Stimulated activated CD4-positive, alpha-beta T cell treated with anti-CD3 and anti-CD28 coated beads, TNF-alpha, amount 100 ng/mL, for 24 hours (primary cell): ENCODE data around the gene CHADL.
"Not testable (repeated sequence)": the region's sequence is repeated elsewhere in the genome, so short reads cannot be mapped to it uniquely, and the experiment has no call there.

Experiments
- DNase-seq, 3 experiments: peaks; one replicate each; pipeline ENCODE4 v3.0.0-alpha.2; 2020; ENCODE audit warnings: low read depth in 3 of 3

The CHADL gene, protein sequence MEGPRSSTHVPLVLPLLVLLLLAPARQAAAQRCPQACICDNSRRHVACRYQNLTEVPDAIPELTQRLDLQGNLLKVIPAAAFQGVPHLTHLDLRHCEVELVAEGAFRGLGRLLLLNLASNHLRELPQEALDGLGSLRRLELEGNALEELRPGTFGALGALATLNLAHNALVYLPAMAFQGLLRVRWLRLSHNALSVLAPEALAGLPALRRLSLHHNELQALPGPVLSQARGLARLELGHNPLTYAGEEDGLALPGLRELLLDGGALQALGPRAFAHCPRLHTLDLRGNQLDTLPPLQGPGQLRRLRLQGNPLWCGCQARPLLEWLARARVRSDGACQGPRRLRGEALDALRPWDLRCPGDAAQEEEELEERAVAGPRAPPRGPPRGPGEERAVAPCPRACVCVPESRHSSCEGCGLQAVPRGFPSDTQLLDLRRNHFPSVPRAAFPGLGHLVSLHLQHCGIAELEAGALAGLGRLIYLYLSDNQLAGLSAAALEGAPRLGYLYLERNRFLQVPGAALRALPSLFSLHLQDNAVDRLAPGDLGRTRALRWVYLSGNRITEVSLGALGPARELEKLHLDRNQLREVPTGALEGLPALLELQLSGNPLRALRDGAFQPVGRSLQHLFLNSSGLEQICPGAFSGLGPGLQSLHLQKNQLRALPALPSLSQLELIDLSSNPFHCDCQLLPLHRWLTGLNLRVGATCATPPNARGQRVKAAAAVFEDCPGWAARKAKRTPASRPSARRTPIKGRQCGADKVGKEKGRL

DNA sequence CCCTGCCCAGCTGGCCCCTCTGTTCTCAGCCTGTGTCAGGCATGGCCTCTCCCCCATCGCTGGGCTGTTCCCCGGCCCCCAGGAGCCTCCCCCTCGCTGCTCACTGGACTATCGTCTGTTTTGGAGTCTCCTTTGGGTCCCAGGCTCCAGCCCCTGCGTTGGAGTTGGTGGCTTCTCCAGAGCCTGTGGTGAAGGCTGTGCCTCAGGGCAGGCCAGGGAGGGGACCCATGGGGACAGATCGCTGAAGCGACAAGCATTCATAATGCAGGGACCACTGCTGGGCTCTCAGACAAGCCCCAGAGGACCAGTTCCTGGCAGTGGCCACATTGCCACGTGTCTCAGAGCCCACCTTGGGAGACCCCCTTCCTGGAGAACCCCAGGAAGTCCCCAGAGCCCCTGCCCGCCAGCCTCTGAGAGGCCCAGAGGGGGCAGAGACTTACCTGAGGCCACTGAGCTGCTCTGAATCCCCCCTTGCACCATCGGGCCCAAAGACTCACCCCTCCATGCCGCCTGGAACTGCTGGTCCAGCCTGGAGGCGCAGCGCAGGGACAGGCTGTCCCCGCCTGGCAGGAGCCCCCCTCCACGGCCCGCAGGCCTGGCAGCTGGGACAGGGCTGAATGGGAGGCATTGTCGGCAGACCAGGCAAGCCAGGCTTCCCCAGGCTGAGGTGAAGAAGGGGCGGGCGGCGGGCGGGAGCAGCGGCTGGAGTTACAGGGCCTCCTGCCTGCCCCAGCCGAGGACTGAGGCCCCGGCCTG, at the start of gene CHADL:
Gene CHADL (minus strand): TSS at position 555 of the 756 bp plus-strand sequence. CDS start 50 bp downstream, at position 505.
- DNase-seq = no peak

- DNase-seq = no peak
Measured at GRCh38 chr22:41289671-41290070, 48.9 kb upstream of the CHADL start.

DNA sequence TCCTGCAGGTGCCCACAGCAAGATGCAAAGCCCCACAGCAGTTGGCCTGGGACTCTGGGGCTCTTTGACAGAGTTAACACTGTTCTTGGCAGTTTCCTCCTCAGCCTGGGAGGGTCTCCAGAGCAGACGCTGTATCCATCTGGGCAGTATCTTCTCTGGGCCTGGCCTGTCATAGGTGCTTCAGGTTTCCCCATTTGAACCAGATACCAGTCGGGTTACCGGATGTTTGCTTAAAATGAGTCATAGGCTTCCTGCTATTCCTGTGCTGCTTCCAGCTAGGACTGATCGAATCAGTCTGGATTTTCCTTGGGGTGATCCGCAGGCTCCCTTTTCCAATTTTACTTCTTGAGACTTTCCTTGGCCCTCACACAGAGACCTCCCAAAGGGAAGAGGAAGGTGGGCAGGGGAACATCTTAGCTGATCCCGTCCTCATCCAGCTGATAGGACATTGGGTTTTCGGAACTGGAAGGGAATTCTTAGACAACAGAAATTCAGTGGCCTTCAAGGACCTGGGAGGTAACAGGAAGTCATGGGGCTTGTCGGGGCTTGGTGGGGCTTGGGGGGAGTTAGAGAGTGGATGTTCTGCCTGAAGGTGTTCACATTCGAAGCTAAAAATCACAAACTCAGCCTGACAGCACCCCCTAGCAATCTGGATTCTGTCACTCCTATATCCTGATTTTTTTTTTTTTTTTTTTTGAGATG, 47.7 kb upstream of the CHADL start:
- no peak for DNase-seq

- peak in 2 of 3 experiments; percentile 25 to 27 for DNase-seq
Measured at GRCh38 chr22:41286639-41287091, 45.9 kb upstream of the CHADL start.

GRCh38 chr22:41285820-41286638, 45.3 kb upstream of the CHADL start, which contains the start of gene RANGAP1:
Gene RANGAP1, minus strand, starts transcription at chr22:41286187. Its CDS starts 5,143 bp downstream, at chr22:41281044.
- DNase-seq = peak; percentile 97 to 98 (median 98)

DNA sequence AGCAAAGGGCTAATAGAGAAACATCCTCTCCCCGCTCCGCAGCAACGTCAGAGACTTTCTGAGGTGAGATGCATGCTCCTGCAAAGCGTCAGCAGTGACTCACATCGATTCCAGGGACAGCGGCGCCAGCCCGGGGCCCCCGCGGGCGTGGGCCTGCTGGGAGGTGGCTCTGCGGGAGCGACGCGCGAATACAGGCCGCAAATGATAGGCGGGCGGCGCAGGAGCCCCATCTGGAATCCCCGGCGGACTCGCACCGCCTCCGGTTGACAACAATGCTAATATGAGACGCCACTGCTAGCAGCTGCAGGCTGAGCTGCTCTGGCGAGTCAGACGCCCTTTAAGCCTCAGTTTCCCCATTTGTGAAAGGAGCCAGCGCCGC, 44.7 kb upstream of the CHADL start:
- peak; percentile 80 to 89 (median 84) for DNase-seq

GRCh38 chr22:41284465-41284864, 43.7 kb upstream of the CHADL start:
- no peak for DNase-seq

GRCh38 chr22:41280854-41281253, 40.1 kb upstream of the CHADL start:
- DNase-seq = no peak

GRCh38 chr22:41280065-41280464, 39.3 kb upstream of the CHADL start:
- no peak for DNase-seq

DNA sequence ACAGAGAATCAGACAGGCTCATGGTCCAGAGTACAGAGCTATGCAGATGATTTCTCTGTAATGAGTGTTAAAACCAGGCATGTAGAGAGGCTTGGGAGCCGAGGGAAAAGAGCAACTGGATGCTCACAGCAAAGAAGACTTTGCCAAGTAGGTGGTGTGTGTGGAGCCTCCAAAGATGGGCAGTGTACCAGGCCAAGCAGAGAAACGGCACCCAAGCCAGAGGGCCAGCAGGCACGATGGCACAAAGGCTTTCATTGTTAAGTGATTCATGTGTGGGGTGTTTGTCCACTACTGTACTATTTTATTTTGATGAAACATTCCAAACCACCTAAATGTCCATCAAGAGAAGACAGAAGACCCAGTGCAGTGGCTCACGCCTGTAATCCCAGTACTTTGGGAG, 34.1 kb upstream of the CHADL start:
- no peak for DNase-seq

- DNase-seq = no peak
Measured at GRCh38 chr22:41273128-41273527, 32.4 kb upstream of the CHADL start.

- no peak for DNase-seq
Measured at GRCh38 chr22:41271787-41272186, 31.1 kb upstream of the CHADL start.

DNA sequence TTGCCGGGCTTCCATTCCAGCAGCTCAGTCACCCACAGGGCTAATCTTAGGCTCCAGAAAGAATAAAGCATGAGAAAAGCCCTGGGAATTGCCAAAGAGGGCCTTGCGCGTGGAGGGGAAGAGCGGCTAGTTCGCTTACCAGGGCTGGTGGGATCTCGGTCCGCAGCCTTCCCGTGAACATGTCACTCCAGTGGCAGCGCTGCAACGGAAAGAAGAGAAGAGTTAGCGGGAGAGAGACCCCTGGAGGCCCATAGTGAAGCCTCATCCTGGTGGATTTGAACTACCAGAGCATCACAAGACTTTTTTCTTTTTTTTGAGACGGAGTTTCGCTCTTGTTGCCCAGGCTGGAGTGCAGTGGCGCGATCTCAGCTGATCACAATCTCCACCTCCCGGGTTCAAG, 27.2 kb upstream of the CHADL start:
- DNase-seq = no peak

GRCh38 chr22:41264408-41264941, 23.7 kb upstream of the CHADL start:
- DNase-seq = no peak

GRCh38 chr22:41263704-41264103, 23.0 kb upstream of the CHADL start:
- DNase-seq = no peak

DNA sequence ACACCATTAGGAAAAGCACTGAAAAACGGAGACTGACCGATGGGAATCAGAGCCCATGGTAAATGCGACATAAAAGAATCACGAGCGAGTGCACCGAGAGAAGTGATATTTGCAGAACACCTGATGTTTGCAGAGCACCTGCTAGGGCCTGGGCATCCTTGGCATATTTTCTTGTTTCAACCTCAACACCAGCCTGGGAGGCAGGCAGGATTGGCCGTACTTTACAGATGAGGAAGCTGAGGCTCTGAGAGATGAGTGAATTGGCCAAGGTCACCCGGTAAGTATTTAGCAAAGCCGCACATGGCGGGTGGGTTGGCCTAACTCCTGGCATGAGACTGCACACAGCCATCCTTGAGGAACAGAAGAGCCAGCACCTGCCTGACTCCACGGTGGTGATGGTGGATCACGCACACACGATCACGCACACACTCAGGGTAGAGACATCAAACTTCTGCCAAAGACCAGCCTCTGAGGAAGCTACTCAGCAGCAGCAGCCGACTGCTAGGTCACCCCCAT, 21.6 kb upstream of the CHADL start:
- no peak for DNase-seq

DNA sequence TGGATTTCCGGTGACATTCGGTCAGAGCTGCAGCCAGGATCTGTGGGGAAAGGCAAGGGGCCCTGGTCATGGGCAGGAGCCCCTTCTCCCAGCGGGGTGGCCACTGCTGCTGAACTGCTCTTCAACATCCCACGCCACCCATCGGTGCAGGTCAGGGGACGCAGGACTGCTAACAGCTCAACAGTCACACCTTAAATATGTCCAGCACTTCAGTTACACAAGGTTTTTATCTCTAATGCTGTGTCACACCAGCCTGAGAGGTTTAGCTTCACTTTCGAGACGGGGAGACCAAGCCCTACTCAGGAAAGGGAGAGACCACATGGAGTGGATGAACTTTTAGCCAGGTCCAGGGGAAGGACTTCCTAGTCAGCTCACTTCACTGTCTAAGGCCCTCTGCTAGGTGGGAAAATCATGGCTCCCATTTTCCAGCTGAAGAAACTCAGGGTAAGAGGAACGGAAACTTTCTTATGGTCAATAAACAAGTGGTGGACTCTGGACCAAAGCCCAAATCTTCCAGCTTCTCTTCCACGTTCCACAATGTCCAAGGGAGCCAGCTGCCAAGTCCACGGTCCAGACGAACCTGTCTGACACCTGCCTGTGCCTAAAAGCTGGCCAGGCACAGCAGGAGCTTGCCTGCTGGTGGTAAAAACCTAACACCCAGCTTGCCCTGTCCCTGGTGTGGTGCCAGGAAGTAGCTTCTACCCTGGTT, 21.0 kb upstream of the CHADL start:
- DNase-seq = no peak

DNA sequence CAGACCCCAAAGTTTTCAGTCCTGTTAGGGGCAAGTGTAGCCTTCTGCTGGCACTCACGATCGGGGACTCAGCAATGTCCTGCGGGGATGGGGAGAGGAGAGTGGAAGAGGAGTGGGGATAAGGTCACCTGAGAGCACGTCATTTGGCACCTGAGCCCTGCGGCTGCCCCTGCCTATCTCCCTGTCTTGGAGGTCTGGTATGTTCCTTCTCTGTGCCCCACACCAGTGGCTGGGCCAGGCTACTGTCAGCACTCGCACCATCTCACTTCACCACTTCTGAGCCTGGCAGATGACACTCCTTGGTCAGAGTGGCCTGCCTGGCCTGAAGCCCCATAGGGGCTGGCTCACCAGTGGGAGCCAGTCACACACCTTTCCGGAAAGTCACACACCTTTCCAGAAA, 20.1 kb upstream of the CHADL start:
- no peak for DNase-seq

DNA sequence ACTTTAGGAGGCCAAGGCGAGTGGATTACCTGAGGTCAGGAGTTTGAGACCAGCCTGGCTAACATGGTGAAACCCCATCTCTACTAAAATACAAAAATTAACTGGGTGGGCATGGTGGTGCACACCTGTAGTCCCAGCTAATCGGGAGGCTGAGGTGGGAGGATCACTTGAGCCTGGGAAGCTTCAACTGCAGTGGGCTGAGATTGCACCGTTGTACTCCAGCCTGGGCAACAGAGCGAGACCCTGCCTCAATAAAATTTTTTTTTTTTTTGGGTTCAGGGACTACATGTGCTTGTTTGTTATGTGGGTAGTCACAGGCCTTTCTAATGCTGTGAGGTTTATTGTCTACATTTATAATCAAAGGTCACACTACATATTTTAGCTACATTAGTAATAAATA, 19.0 kb upstream of the CHADL start:
- not testable (repeated sequence) for DNase-seq
